Smooth muscle cell (in vitro differentiated cells): Measurements from ENCODE around the gene EPHB2. TPM values are rescaled to one million over a fixed set of nuclear protein-coding genes. Genes with fewer than 3 reads are reported as not detected.

Experiments
- DNase-seq: peaks from one replicate; lab custom pipeline; 2025; ENCODE audit not compliant: unreplicated experiment; lab: John Stamatoyannopoulos, UW
- H2AFZ ChIP-seq: fragments of 200-600 bp; sonication (generic); 2 replicates; pipeline ENCODE4 v1.6.0; 2016; ENCODE audit warnings: antibody characterized with exemption, low read depth, mild to moderate bottlenecking
- H3F3A ChIP-seq: fragments of 200-600 bp; sonication (generic); 2 replicates; pipeline ENCODE4 v1.6.0; 2017; ENCODE audit warnings: antibody characterized with exemption, low read depth
- H3K27ac ChIP-seq: fragments of 200-600 bp; sonication (generic); 2 replicates; pipeline ENCODE4 v1.5.1; 2016; ENCODE audit warnings: low read depth, mild to moderate bottlenecking
- H3K27me3 ChIP-seq: fragments of 200-600 bp; sonication (generic); 2 replicates; pipeline ENCODE4 v1.6.1; 2016; ENCODE audit warnings: low read depth, mild to moderate bottlenecking
- H3K36me3 ChIP-seq: fragments of 200-600 bp; sonication (generic); 2 replicates; pipeline ENCODE4 v1.5.1; 2016; ENCODE audit warnings: low read depth
- H3K4me1 ChIP-seq: fragments of 200-600 bp; sonication (generic); 2 replicates; pipeline ENCODE4 v1.5.1; 2016; ENCODE audit warnings: low read depth
- H3K4me2 ChIP-seq: fragments of 200-600 bp; sonication (generic); 2 replicates; pipeline ENCODE4 v1.6.0; 2016; ENCODE audit warnings: mild to moderate bottlenecking
- H3K4me3 ChIP-seq: fragments of 200-600 bp; sonication (generic); 2 replicates; pipeline ENCODE4 v1.5.1; 2016; ENCODE audit warnings: mild to moderate bottlenecking
- H3K79me2 ChIP-seq: fragments of 200-600 bp; sonication (generic); 2 replicates; pipeline ENCODE4 v1.6.0; 2016; ENCODE audit warnings: low read depth, mild to moderate bottlenecking
- H3K9ac ChIP-seq: fragments of 200-600 bp; sonication (generic); 2 replicates; pipeline ENCODE4 v1.6.0; 2016; ENCODE audit warnings: low read depth
- H3K9me3 ChIP-seq: fragments of 200-600 bp; sonication (generic); replicated peaks from 2 replicates; pipeline ENCODE4 v1.5.1; 2016; ENCODE audit warnings: low read depth
- H4K20me1 ChIP-seq: fragments of 200-600 bp; sonication (generic); 2 replicates; pipeline ENCODE4 v1.6.0; 2016; ENCODE audit warnings: low read depth
- WGBS: methylation state at CpG from one replicate; pipeline ENCODE4 v1.1.7; 2016; ENCODE audit warnings: low lambda C conversion rate; 5-methylcytosine and 5-hydroxymethylcytosine counted together
- polyA plus RNA-seq: library from polyadenylated mRNA; unstranded; fragments of >200 nt; fragmentation: Nextera tagmentation; extraction: Ambion mirVana; gene quantifications from 2 replicates; pipeline ENCODE4 v1.2.1, GENCODE V29; 2016
- total RNA-seq: library from RNA; depleted of rRNA; stranded (reverse); fragments of >200 nt; gene quantifications from 2 replicates; pipeline ENCODE4 v1.2.3, GENCODE V29; 2014
- TF ChIP-seq, protein P1 (sequence below): fragments of 200-600 bp; sonication (generic); IDR thresholded peaks from 2 replicates; pipeline ENCODE4 v1.5.1; 2017; ENCODE audit warnings: borderline replicate concordance, mild to moderate bottlenecking, antibody characterized with exemption; ENCODE audit not compliant: insufficient read depth, poor library complexity, severe bottlenecking

Gene EPHB2
- total and polyA plus RNA-seq, 2 experiments from 2014 or later = 1.1 to 6.7 TPM

DNA sequence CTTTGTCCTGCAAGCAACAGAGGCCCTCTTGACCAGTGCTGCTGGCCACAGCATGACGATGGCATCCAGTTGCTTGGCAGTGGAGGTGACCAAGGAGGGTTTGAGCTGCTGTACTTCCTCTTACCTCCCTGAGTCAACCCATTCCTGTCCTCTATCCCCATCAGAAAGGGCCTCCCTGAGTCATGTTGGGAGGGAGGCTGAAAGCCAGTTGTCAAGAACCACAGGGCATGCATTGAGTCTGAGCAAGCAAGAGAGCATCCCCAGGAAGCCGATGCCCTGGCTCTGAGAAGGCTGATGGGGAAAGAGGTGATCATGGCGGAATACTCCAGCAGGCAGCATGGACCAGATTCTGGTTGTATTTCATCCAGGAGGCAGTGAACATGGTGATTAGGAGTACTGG lies 192.5 kb downstream of the EPHB2 start:
- Histone ChIP-seq H3F3A (no peaks in the 10 kb centered on the region), H3K27me3 (peaks cover 23% of the 10 kb centered on the region), H3K9ac (no peak overlapping the region), H3K4me1 (no peaks in the 10 kb centered on the region), H2AFZ (no peak overlapping the region), H3K4me2 (no peak overlapping the region), H3K27ac (no peak overlapping the region), H4K20me1 (no peaks in the 10 kb centered on the region), H3K79me2 (no peaks in the 10 kb centered on the region), H3K9me3 (no peaks in the 10 kb centered on the region), H3K36me3 (no peaks in the 10 kb centered on the region), H3K4me3 (no peak overlapping the region)
- TF ChIP-seq, protein P1, sequence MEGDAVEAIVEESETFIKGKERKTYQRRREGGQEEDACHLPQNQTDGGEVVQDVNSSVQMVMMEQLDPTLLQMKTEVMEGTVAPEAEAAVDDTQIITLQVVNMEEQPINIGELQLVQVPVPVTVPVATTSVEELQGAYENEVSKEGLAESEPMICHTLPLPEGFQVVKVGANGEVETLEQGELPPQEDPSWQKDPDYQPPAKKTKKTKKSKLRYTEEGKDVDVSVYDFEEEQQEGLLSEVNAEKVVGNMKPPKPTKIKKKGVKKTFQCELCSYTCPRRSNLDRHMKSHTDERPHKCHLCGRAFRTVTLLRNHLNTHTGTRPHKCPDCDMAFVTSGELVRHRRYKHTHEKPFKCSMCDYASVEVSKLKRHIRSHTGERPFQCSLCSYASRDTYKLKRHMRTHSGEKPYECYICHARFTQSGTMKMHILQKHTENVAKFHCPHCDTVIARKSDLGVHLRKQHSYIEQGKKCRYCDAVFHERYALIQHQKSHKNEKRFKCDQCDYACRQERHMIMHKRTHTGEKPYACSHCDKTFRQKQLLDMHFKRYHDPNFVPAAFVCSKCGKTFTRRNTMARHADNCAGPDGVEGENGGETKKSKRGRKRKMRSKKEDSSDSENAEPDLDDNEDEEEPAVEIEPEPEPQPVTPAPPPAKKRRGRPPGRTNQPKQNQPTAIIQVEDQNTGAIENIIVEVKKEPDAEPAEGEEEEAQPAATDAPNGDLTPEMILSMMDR = no peak
- 90% methylated on average over 3 of the region's 3 CpGs for WGBS
- DNase-seq = no peak

DNA sequence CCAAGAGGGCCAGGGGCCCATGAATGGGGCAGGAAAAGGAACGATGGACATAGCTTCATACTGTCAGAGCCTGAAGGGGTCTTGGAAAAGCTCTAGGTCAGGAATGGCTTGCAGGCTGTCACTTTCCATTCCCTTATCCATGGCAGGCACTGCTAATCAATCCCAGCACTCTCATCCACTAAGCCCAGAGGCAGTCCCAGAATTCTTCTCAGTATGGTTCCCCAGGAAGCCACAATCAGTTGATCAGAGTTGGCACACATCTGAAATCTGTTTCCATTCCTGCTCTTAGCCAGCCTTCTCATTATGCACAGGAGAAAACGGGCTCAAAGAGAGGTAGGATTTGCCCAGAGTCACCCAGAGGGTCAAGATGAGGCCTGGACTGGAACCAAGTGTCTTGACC lies 196.3 kb downstream of the EPHB2 start:
- H3K27me3 ChIP-seq = peaks cover 6% of the 10 kb centered on the region
- no peak overlapping the region for H2AFZ ChIP-seq
- no peak overlapping the region for H3K9ac ChIP-seq
- TF ChIP-seq, protein P1 = no peak
- no peaks in the 10 kb centered on the region for H3F3A ChIP-seq
- no peak overlapping the region for H3K4me3 ChIP-seq
- H3K79me2 ChIP-seq = no peaks in the 10 kb centered on the region
- H3K9me3 ChIP-seq = no peaks in the 10 kb centered on the region
- H3K36me3 ChIP-seq = no peaks in the 10 kb centered on the region
- H4K20me1 ChIP-seq = no peaks in the 10 kb centered on the region
- H3K4me2 ChIP-seq = no peak overlapping the region
- H3K4me1 ChIP-seq = no peaks in the 10 kb centered on the region
- H3K27ac ChIP-seq = no peak overlapping the region
- no peak for DNase-seq
- WGBS = 91% methylated on average over 2 of the region's 2 CpGs

DNA sequence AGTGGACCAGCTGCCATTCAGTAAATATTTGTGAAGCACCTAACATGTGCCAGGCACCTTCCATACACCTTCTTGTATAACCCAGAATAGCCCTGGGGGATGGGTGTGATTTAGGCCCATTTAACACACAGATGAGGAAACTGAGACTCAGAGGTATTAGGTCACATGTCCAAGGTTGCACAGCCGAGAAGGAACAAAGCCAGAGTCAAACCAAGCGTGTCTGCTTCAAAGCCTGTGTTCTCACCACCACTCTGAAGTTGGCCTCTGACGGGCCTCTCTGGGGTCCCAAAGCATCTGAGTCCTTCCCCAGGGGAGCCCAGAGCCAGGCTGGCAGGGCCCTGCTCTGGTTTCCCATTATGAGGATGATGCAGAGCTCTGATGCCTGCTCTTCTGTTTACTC lies 196.9 kb downstream of the EPHB2 start:
- Histone ChIP-seq H3F3A (no peaks in the 10 kb centered on the region), H3K4me1 (no peaks in the 10 kb centered on the region), H3K36me3 (no peaks in the 10 kb centered on the region), H2AFZ (no peak overlapping the region), H4K20me1 (no peaks in the 10 kb centered on the region), H3K79me2 (no peaks in the 10 kb centered on the region), H3K4me3 (no peak overlapping the region), H3K9me3 (no peaks in the 10 kb centered on the region), H3K9ac (no peak overlapping the region), H3K4me2 (no peak overlapping the region), H3K27me3 (peaks cover under 1% of the 10 kb centered on the region), H3K27ac (no peak overlapping the region)
- no peak for DNase-seq
- WGBS = 91% methylated on average over 3 of the region's 3 CpGs
- TF ChIP-seq, protein P1 = no peak

DNA sequence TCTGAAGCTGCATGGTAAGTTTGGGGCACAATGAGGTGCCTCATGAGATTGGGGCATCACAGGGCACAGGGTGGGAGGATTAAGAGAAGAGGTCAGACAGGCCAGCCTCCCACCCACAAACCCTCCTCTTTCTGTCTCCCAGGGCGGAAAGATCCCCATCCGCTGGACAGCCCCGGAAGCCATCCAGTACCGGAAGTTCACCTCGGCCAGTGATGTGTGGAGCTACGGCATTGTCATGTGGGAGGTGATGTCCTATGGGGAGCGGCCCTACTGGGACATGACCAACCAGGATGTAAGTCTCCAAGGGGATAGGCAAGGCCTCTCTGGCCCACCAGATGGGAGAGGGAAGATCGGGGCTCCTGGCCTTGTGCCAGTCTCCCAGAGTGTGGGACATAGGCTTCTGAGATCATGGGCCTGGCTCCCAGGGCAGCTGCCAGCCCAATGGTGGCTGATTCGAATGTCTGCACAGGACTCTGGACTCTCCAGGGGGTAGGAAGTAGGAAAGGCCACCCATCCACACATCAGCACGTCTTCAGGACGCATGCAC lies 198.3 kb downstream of the EPHB2 start:
- 92% methylated on average over 11 of the region's 11 CpGs for WGBS
- H3K27me3 ChIP-seq = no peaks in the 10 kb centered on the region
- TF ChIP-seq, protein P1 = no peak

More for the DNA sequence above, 198.3 kb downstream of the EPHB2 start:
- Histone ChIP-seq H3K36me3 (no peaks in the 10 kb centered on the region), H3F3A (no peaks in the 10 kb centered on the region), H3K79me2 (no peaks in the 10 kb centered on the region), H3K9ac (no peak overlapping the region), H3K9me3 (no peaks in the 10 kb centered on the region), H4K20me1 (no peaks in the 10 kb centered on the region), H3K4me3 (no peak overlapping the region), H3K27ac (no peak overlapping the region), H3K4me1 (no peaks in the 10 kb centered on the region), H3K4me2 (no peak overlapping the region), H2AFZ (no peak overlapping the region)
- no peak for DNase-seq
